SK-N-SH (cell line): ENCODE data around the gene ESYT1.

ENCODE experiments used
- CTCF ChIP-seq: fragments of 200-600 bp; sonication (generic); IDR thresholded peaks from 2 replicates; pipeline ENCODE4 v1.6.1; 2017; ENCODE audit warnings: antibody characterized with exemption, mild to moderate bottlenecking, moderate library complexity
- EZH2phosphoT487 ChIP-seq: fragments of 200-600 bp; sonication (generic); IDR thresholded peaks from 2 replicates; pipeline ENCODE4 v1.6.1; 2017; ENCODE audit warnings: low read depth, mixed run types, mild to moderate bottlenecking, antibody characterized with exemption, moderate library complexity, borderline replicate concordance

GRCh38 chr12:56160894-56161689 lies 33.0 kb downstream of the ESYT1 start:
- TF ChIP-seq CTCF = no peak
- TF ChIP-seq EZH2phosphoT487 = no peak
